HG02678 (cell line): ENCODE measurements around the gene MOXD1.
A peak's percentile ranks its signal among the peaks of the same experiment; 100 is the strongest.

Experiments
- ATAC-seq: cut with Tn5 transposase; IDR thresholded peaks from one replicate; pipeline ENCODE4 v1.9.1; 2021; ENCODE audit warnings: mild to moderate bottlenecking, moderate library complexity; ENCODE audit not compliant: unreplicated experiment

Gene MOXD1

DNA sequence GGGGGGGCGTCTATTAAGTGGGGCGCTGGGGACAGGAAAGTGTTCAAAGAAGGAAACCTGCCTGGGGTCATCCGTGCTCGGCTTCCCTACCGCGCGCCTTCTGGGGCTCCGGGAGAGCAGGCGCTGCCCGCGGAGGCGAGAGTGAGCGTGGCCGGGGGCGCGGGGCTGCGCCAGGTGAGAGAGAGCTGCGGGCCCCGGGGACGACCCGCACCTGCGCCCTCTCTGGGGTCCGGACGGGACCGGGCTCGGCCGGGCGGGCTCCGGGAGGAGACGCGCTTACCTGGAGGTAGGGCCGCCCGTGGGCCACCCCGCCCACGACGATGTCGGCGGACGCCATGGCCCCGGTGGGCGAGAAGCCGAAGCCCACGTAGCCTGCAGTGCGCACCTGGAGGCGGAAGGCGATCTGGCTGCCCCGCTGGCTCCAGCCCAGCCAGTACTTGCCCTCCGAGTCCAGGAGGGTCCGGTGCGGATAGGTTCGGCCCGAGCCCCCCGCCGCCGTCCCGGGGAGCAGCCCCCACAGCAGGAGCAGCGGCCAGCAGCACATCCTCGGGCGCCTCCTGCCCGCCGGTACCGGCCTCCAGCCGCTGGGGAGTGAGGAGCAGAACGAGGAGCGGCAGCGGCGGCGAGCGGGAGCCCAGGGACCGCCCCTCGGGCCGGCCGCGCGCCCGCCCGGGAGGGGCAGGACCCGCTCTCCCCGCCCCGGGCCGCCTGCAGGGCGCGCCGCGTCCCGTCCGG, at the start of gene MOXD1:
TSS of gene MOXD1 (minus strand) at position 593 of the 735 bp plus-strand sequence. CDS start at position 544, 49 bp downstream.
- ATAC-seq, result peak; percentile 61

DNA sequence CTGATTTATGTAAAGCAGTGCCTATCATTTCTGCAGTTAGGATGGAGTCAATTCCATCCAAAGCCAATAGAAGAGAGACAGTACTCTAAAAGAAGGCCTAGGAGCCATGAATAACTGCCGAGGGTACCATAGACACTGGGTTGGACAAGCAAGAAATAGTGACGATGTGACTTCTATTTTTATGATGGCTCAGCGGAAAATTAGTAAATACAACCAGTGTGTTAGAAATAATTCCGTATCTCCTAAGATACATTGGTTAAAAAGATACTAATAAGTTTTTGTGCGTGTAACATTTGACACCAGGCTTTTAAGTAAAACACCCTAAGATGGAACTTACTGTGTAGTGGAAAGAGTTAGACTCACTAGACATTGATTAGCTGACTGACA, 45.6 kb upstream of the MOXD1 start:
- no peak for ATAC-seq

DNA sequence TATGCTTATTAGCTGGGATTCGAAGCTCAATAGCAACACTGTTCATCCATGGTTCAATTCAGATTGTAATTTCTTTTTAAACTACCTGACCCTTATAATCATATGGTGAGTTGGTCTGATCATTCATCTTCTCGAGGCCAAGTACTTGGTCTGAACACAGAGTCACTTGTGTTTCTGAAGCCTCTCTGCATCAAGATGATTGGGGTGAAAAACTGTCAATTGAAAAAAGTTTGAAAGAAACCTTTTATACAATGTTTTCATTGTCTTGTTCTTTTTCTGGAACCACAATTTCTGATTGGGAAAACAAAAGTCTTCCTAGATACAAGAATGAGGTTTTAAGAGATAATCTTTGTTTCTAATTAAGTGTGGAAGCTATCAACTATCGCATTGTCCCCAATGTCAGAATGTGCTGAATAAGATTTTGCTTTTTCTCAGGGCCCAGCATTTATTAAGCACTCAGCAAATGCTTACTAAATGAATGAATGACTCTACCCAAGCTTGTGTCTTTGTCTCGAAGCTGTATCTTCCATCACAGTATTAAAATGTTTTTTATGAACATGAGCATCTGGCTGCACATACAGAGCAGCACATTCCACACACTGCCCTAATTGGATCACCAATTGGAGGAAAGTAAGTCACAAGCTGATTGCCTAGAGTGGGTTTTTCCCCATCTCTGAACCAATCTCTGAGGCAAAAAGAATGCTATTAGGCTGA, 45.0 kb upstream of the MOXD1 start:
- no peak for ATAC-seq

DNA sequence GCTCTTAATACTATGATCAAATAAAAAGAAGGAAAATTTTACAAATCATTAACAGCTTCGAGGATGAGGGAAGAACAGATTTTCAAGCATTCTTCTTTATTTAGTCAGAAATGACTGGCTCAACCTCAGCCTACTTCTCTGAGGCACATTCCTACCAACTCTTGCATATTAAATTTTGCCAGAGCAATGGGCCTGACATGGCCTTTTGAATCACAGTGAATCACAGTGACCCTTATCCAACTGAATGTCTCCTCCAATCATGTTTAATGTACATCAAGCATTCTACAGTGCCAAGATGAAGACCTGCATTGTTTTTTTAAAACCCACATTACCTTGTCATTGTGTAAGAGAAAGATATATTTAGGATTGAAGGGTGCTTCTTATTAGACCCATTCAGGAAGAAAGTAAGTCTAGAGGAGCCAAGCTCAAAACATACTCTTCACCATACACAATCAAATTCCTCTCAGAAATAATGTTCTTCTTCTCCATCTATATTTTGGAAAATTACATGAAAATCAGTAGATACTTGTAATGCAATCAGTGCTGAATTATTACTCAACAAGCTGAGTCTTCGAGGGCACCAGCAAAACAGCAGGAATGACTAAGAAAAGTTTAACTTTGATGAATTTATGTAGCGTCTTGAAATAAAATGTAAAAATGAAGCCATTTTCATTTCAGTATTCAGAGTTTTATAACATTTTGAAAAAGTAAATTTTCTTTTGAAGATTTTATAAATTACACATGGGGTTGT, 44.1 kb upstream of the MOXD1 start:
- no peak for ATAC-seq

DNA sequence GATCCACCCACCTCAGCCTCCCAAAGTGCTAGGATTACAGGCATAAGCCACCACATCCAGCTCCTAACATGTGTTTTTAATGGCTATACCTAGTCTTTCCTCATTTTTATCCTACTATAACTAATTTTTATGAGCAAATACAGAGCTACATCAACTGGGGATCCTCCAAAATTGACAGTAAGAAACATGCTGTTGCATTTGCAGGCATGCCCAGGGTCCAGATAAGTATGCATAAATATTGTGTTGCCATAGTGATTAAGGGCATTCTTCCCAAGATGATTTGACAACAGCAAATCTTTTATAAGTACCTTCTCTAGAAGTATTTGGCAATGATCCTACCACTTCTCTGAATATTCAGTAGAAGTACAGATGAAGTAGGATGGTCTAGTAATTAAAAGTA, 41.9 kb upstream of the MOXD1 start:
- ATAC-seq, result no peak

DNA sequence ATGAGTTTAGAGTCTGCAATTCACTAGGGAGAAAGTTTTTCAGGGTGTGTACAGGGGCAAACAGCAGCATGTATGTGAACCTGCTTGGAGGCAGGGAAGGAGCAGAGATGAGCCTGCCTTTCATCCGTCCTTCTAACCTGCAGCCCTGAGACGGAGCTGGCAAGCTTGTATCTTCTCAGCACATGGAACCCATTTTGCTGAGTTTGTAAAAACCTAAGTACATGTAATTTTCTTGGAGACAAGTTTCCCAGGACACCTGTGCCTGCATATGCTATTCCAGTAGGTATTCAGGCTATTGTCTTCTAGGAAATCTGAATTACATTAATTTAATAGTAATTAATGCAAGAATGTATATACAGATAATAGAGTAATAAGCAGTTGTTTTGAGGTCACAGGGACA, 28.8 kb upstream of the MOXD1 start:
- no peak for ATAC-seq

DNA sequence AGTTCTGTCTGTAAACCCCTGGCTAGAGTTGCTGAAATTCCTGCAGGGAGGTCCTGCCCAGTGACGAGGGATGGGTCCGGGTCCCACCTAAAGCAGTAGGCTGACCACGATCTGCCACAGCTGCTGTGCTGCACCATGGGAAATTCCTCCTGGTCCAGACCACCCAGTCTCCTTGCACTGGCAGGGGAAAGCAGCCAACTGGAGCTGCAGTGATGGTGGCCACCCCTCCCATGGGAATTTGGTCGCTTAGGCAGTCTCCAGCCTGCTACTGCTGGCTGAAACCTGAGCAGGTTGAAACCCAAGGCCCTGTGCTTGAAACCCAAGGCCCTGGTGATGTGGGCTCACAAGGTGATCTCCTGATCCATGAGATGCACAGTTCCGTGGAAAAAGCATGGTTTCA, 23.9 kb upstream of the MOXD1 start:
- no peak for ATAC-seq

DNA sequence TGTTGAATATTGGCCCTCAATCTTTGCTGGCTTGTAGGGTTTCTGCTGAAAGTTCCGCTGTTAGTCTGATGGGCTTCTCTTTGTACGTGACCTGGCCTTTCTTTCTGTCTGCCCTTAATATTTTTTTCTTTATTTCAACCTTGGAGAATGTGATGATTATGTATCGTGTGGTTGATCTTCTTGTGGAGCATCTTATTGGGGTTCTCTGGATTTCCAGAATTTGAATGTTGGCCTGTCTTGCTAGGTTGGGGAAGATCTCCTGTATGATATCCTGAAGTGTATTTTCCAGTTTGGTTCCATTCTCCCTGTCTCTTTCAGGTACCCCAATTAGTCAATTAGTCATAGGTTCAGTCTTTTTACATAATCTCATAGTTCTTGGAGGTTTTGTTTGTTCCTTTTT, 22.6 kb upstream of the MOXD1 start:
- no peak for ATAC-seq

DNA sequence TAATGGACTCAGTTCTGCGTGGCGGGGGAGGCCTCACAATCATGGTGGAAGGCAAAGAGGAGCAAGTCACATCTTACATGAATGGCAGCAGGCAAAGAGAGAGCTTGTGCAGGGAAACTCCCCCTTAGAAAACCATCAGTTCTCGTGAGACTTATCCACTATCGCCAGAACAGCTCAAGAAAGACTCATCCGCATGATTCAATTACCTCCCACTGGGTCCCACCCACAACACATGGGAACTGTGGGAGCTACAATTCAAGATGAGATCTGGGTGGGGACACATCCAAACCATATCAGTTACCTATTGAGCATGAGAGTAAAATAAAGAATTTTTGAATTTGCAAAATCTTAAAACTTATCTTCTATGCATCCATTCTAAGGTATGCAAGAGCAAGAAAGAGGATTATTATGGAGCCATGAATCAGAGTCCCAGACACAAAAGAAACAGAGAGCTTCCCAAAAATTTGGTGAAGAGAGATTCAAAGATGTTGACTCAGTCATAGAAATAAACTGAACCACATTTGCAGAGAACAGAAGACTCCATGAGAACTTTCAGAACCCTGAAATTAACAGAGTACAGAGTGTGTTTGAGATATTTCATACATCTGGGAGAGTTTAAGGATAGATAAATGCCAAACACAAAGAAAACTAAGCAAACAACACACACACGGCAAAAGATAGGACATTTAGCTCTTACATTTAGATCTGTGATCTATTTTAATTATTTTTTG, 17.1 kb upstream of the MOXD1 start:
- ATAC-seq, result no peak

DNA sequence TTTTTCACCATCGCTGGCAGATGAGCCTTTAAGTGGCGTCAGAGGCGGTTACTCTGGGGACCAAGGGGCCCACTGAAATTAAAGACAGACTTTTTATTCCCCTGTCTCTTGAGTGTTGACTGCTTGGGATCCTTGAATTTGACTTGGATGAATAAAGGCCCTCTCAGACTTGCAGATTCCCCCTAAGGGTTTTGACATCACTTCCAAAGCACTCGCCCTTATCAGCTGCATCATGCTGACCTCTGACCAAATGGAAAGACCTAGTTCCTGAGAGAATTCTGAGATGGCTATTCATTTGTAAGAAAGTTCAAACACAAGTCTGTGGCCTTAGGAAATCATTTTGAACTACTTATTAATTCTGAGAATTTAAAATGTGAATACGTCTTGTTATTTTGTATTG, 13.5 kb upstream of the MOXD1 start:
- no peak for ATAC-seq

DNA sequence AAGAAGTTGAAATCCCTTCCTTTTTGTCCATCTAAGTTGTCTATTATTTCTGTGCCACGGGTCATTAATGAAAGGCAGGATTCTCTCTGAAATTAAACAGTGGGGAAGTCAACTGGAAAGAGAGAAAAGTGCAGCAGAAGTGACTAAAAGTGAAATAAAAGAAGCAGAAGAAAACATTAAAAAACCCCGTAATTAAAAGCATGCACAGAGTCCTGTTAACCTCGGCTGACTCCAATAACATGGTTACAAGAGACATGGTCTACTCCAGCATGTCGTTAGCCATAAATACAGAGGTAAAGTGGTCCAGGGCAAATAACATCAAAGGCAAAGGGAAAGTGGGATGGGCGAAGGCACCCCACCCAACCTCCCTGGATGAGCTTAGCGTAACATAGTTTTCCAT, 13.0 kb upstream of the MOXD1 start:
- ATAC-seq, result no peak

DNA sequence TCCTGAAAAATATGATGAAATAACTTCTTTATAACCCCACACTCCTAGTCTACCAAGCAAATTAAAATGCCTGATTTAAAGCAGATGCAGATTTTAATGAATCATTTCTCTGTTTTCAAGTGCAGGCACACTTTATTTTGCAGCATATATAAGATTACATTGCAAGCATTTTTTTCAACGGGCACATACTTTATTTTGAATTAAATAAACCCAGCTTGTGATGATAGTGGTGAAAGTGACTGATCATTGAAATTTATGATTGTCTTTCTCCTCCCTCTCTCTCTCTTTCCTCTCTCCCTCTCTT, 12.2 kb upstream of the MOXD1 start:
- no peak for ATAC-seq

DNA sequence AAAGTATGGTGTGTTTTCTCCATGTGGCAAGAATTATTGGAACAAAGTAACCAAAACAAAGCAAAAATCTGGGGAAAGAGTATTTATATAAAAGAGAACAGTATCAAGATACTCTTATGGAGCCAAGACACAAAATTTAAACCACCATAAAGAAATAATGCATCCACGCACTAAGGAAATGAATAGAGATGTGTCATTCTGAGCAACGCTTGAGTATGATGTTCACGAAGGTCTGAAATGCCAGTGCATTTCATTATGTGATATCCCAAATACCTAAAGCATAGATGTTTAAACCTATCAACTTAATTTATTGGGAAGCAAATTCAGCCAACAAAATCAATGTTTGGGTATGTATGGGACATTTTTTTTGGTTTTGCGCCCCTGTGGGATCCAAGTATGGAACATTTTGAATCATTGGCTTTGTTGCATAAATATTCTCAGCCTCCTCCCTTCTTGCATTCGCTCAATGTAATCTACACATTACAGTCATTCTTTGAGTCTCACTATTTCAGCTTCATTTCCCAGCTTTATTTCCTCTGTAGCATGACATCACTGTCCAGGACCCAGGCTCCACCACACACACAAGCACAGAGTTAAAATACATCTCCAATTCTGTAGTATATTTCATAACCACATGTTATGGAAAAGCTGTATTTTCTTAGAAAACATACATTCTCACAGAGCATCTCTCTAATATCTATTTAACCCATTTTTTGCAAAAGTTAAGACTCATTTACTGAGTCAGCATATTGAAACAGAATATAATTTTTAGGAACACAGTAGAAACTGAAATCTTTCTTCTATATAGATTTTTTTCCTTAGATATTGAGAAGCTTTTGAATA, 11.6 kb upstream of the MOXD1 start:
- ATAC-seq, result no peak

DNA sequence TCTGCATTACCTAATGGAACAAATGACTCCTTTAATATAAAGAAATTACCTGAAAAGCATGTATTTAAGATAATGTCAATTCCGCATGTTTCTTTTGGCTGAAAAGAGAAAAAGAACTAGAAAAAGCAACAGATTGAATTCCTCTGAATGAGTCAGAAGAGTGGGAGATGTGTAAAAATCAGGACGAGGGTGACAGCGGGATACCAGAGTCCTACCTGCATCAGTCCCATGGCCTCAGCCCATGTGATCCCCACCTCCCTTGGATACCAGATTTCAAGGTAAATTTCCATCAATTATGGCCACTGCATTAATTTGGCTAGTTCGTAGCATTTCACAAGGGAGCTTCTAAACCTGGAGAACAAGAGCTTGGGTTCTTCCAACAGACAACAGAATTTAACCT, 10.0 kb upstream of the MOXD1 start:
- ATAC-seq, result no peak

DNA sequence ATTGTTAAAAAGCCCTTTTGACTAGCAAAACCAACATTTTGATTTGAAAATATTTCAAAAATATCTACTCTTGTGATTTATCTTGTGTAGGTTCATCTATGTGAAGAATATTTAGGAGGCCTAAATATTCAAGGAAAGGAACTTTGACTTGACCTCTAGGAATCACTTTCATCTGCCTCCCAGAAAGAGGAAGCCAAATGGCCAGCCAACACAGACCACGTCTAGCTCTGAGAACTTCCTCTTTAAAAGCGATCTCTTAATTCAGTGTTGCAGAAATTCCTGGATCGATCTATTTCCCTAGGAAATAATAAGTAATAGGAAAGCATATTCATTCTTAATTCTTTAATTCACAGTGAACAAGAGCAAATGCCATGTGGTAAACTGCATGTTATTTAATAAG, 9.6 kb upstream of the MOXD1 start:
- no peak for ATAC-seq

DNA sequence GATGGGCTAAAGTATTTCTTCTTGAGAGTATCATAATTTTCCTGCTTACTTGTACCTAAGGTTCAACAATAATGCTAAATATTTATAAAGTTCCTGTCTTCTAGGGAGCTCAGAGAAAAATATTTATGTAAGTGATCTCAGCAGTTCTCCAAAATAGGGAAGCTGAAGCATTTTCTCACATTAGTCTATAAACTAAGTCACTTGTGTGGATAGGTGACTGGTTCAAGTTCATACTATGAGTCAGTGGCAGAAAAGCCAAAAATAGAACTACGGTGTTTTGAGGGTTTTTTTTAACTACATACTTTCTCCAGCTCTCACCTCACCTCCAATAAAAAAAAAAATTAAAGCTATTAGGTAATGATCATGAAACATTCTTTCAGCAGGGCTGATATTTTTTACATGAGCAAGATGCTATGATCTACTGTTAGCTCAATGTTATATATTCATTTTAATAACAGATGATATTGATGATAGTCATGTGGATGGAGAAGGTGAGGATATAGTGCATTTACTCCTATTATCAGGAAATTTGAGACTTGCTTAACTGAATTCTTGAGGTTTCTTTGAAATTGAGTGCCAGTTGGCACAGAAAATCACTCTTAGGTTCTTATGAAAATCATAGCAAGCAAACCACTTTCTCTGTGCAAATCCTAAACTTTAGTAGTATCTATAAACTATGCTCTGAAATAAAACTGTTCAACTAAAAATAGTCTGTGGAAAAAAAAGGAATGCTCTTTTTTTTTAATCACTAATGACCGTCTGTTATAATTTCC, 4.1 kb upstream of the MOXD1 start:
- ATAC-seq, result peak; percentile 48

DNA sequence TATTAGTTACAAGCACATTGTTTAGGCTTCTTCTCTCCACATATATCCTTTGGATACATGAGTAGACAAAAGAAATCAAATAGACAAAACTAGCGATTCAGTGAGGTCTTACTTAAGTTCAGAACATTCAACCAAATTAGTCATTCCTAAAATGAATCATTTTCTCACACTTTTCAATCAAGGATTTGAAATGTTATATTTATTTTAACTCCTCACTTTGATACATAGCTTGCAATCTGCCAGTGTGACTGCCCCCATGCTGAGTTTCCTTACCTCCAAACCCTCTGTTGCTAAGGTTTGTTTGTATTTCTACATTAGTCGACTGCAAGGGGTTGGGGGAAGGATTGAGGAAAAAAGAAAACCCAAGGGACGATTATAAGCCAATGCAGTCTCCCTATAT, 3.5 kb upstream of the MOXD1 start:
- ATAC-seq, result no peak

DNA sequence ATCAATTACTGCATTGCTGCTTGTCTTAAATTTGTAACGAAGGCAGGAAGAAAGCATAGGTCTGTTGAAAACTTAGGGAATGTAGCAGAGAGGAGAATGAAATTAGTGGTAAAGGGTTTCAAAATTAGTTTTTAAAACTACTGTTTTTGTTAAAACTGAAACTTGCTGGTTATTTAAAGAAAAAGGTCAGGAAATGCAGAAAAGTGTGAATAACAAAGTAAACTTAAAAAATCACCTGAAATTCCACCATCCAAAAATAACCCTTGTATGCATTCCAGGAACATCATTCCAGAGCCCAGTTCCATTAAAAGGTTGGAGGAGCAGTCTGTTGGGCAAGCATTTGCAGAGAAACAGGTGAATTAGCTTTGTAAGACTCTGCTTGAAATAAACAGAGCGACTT, 3.1 kb upstream of the MOXD1 start:
- no peak for ATAC-seq

DNA sequence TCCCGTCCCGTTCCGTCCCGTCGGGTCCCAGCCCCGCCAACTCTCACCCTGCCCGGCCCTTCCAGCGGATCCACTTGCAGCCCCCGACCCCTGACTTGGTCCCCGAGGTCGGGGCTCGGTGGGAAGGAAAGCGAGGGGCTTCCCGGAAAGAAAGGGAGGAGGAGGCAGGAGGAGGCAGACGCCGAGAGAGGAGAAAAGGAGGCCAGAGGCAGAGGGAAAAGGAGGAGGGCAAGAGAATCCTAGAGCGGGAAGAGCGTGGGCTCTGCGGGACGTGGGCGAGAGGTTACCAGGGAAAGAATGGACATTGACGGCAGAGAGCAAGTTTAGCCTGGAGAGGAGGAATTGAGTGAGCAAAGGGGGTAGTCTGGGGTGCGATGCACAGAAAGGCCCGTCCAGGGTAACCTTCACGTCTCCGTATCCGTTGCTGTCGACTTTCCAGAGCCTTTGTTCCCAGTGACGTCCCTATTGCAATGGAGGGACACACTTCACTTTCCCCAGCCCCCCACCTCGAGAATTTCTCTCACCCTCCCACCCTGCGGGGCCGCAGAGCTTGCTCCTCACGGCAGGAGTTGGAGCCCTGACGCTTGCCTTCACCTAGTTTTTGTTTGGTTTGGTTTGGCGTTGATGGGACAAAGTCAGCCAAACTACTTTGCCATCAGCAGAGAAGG, 477 bp upstream of the MOXD1 start:
- ATAC-seq, result no peak
